Esophagus muscularis mucosa (tissue), 4 donors: ENCODE measurements around the gene CKLF.

Experiments
- CTCF ChIP-seq, 3 experiments: fragments of 200-600 bp in 2 of 3; fragments of 450-650 bp in 1 of 3; sonication (generic) in 2 of 3; IDR thresholded peaks; one replicate each; pipeline ENCODE4 v1.5.1; 2017 to 2019; ENCODE audit warnings: antibody characterized with exemption in 3 of 3, mild to moderate bottlenecking in 2 of 3, moderate library complexity in 1 of 3
- EP300 ChIP-seq: sonication (generic); formaldehyde crosslinking; IDR thresholded peaks from one replicate; pipeline ENCODE4 v1.6.1; 2017; ENCODE audit warnings: antibody characterized with exemption
- POLR2A ChIP-seq: fragments of 450-650 bp; IDR thresholded peaks from one replicate; pipeline ENCODE4 v1.6.1; 2017; ENCODE audit warnings: antibody characterized with exemption, moderate library complexity, mild to moderate bottlenecking, low read depth
- POLR2AphosphoS5 ChIP-seq, 2 donors: sonication (generic); formaldehyde crosslinking; IDR thresholded peaks; one replicate each; pipeline ENCODE4 v1.6.1; 2017; ENCODE audit warnings: antibody characterized with exemption in 2 of 2

GRCh38 chr16:66520406-66521170 lies 31.8 kb upstream of the CKLF start:
- TF ChIP-seq POLR2A (no peak), POLR2AphosphoS5 (IDR thresholded peaks at IDR 0.05) (peak in 1 of 2 donors; percentile 22), CTCF (IDR thresholded peaks at IDR 0.05) (no peak), EP300 (no peak)
